GM06990 (cell line): Measurements from ENCODE around the gene SPRY1.

Source experiments
- DNase-seq: peaks from one replicate; pipeline ENCODE4 v3.0.0-alpha.2; 2011; ENCODE audit not compliant: insufficient read length; ENCODE audit errors: extremely low read depth
- H3K27me3 ChIP-seq: replicated peaks from 2 replicates; pipeline ENCODE4 v1.6.0; 2011; ENCODE audit warnings: low read length; ENCODE audit not compliant: control insufficient read depth, insufficient read depth
- H3K36me3 ChIP-seq: 2 replicates; pipeline ENCODE4 v1.5.1; 2011; ENCODE audit warnings: low read length; ENCODE audit not compliant: control insufficient read depth, insufficient read depth
- H3K4me3 ChIP-seq: replicated peaks from 2 replicates; pipeline ENCODE4 v1.5.1; 2011; ENCODE audit warnings: low read depth, mild to moderate bottlenecking, control low read depth, low read length
- CTCF ChIP-seq: IDR thresholded peaks from 2 replicates; pipeline ENCODE4 v1.5.1; 2011; ENCODE audit warnings: low read length, control low read depth, mild to moderate bottlenecking, inconsistent platforms; ENCODE audit not compliant: insufficient read depth, poor library complexity, severe bottlenecking

Gene SPRY1

GRCh38 chr4:123396307-123397143 is at the start of gene SPRY1:
Gene SPRY1, plus strand, starts transcription at chr4:123396795. Its CDS starts 4,797 bp downstream, at chr4:123401592.
- Histone ChIP-seq H3K4me3 (peak within 1 kb of the TSS; percentile 63), H3K36me3 (no peaks in the 10 kb centered on the region), H3K27me3 (no peaks in the 10 kb centered on the region; the same call in 1 of the 2 replicates)
- DNase-seq = peak; percentile 36
- TF ChIP-seq CTCF = no peak

- TF ChIP-seq CTCF = no peak
- Histone ChIP-seq H3K4me3 (no peak overlapping the region), H3K36me3 (no peaks in the 10 kb centered on the region), H3K27me3 (no peaks in the 10 kb centered on the region)
- DNase-seq = no peak
Observed at GRCh38 chr4:123346951-123347350, 49.6 kb upstream of the SPRY1 start.

- no peaks in the 10 kb centered on the region for H3K36me3 ChIP-seq
- H3K4me3 ChIP-seq = no peak overlapping the region
Observed at GRCh38 chr4:123348946-123349345, 47.6 kb upstream of the SPRY1 start.

GRCh38 chr4:123349421-123350190 is 47.0 kb upstream of the SPRY1 start:
- no peak for DNase-seq
- TF ChIP-seq CTCF = no peak
- Histone ChIP-seq H3K4me3 (no peak overlapping the region), H3K36me3 (no peaks in the 10 kb centered on the region), H3K27me3 (no peaks in the 10 kb centered on the region)

More at GRCh38 chr4:123348946-123349345, 47.6 kb upstream of the SPRY1 start:
- no peak for DNase-seq
- no peak for TF ChIP-seq CTCF
- no peaks in the 10 kb centered on the region for H3K27me3 ChIP-seq

GRCh38 chr4:123350191-123350544 is 46.4 kb upstream of the SPRY1 start:
- no peaks in the 10 kb centered on the region for H3K27me3 ChIP-seq
- no peak for DNase-seq
- no peaks in the 10 kb centered on the region for H3K36me3 ChIP-seq
- TF ChIP-seq CTCF = no peak
- no peak overlapping the region for H3K4me3 ChIP-seq
